Measurements from ENCODE around the gene SPAG9. TPM values are rescaled to one million over a fixed set of nuclear protein-coding genes. Genes with fewer than 3 reads are reported as not detected.

SPAG9 gene
- total and polyA plus RNA-seq, 2 of the 8 experiments (the other 6 are each of a cell fraction or from before 2014, with no cell fraction given), result 9.8 to 63.8 TPM

- no peak for TF ChIP-seq E2F6 (IDR thresholded peaks at IDR 0.05)
Measured at GRCh38 chr17:51065466-51065865, 55.2 kb downstream of the SPAG9 start (continued).

Data from H1 (cell line).